ENCODE results near the gene TGFBR3.

Gene TGFBR3

GRCh38 chr1:91764471-91765115 lies 121.4 kb downstream of the TGFBR3 start:
- Histone ChIP-seq H3K36me3 (ENCODE audit: control insufficient read depth in 1 of 2, insufficient read depth in 2 of 2, low read depth in 1 of 2, low read length in 2 of 2) (peaks cover 0 to 74% of the 10 kb centered on the region in 2 experiments), H3K23ac (ENCODE audit: low read length in 2 of 2) (no peak overlapping the region), H3K14ac (ENCODE audit: low read length in 2 of 2) (no peak overlapping the region), H3K4ac (ENCODE audit: low read depth in 1 of 2, low read length in 2 of 2) (no peak overlapping the region), H3K4me2 (ENCODE audit: low read length, poor library complexity, severe bottlenecking) (no peak overlapping the region), H4K8ac (ENCODE audit: low read length) (no peak overlapping the region), H3K27me3 (ENCODE audit: control insufficient read depth in 1 of 2, insufficient read depth in 1 of 2, low read length in 2 of 2) (no peaks in the 10 kb centered on the region), H3K4me3 (ENCODE audit: insufficient read depth in 1 of 2, low read depth in 1 of 2, low read length in 2 of 2) (no peak overlapping the region), H2BK5ac (ENCODE audit: low read depth, low read length, poor library complexity, severe bottlenecking) (no peak overlapping the region), H2AK5ac (ENCODE audit: low read length, severe bottlenecking) (no peak overlapping the region), H2AFZ (ENCODE audit: low read depth, low read length) (no peak overlapping the region), H3K4me1 (ENCODE audit: control insufficient read depth, insufficient read depth, low read depth, low read length) (no peaks in the 10 kb centered on the region), H3K27ac (ENCODE audit: low read length, poor library complexity, severe bottlenecking) (no peak overlapping the region), H2BK12ac (ENCODE audit: low read length in 2 of 2) (no peak overlapping the region), H3K9ac (ENCODE audit: low read length) (peak overlapping the region; percentile 2), H4K91ac (ENCODE audit: low read length) (no peak overlapping the region), H2BK15ac (ENCODE audit: low read depth, poor library complexity, severe bottlenecking) (no peak overlapping the region), H2BK120ac (ENCODE audit: low read depth, low read length) (no peak overlapping the region), H3K18ac (ENCODE audit: low read depth in 1 of 2, low read length in 2 of 2) (peak overlapping the region in 1 of 2 experiments; percentile 54), H3K79me1 (replicated peaks; ENCODE audit: low read length, poor library complexity, severe bottlenecking) (peaks cover 10% of the 10 kb centered on the region), H3K9me3 (ENCODE audit: control insufficient read depth, low read length) (no peaks in the 10 kb centered on the region)
- 64% methylated on average over 12 of the region's 12 CpGs for WGBS
- no peak for DNase-seq

- no peak overlapping the region for H3K4me2 ChIP-seq (ENCODE audit: low read length, poor library complexity, severe bottlenecking)
- no peak overlapping the region for H3K27ac ChIP-seq (ENCODE audit: low read length, poor library complexity, severe bottlenecking)
- H3K79me1 ChIP-seq (replicated peaks; ENCODE audit: low read length, poor library complexity, severe bottlenecking), result peaks cover 10% of the 10 kb centered on the region
- no peak overlapping the region for H2BK15ac ChIP-seq (ENCODE audit: low read depth, poor library complexity, severe bottlenecking)
- H3K14ac ChIP-seq (ENCODE audit: low read length in 2 of 2), result no peak overlapping the region
- no peaks in the 10 kb centered on the region for H3K4me1 ChIP-seq (ENCODE audit: control insufficient read depth, insufficient read depth, low read depth, low read length)
- H3K9ac ChIP-seq (ENCODE audit: low read length), result peak overlapping the region; percentile 58
- H2AK5ac ChIP-seq (ENCODE audit: low read length, severe bottlenecking), result no peak overlapping the region
- no peak overlapping the region for H2BK120ac ChIP-seq (ENCODE audit: low read depth, low read length)
- no peak overlapping the region for H3K4me3 ChIP-seq (ENCODE audit: insufficient read depth in 1 of 2, low read depth in 1 of 2, low read length in 2 of 2)
- no peak overlapping the region for H2BK5ac ChIP-seq (ENCODE audit: low read depth, low read length, poor library complexity, severe bottlenecking)
- no peak overlapping the region for H3K18ac ChIP-seq (ENCODE audit: low read depth in 1 of 2, low read length in 2 of 2)
- H3K4ac ChIP-seq (ENCODE audit: low read depth in 1 of 2, low read length in 2 of 2), result no peak overlapping the region
- peaks cover under 1 to 73% of the 10 kb centered on the region in 2 experiments for H3K36me3 ChIP-seq (ENCODE audit: control insufficient read depth in 1 of 2, insufficient read depth in 2 of 2, low read depth in 1 of 2, low read length in 2 of 2)
- WGBS, result 76% methylated on average over 4 of the region's 4 CpGs
- H3K27me3 ChIP-seq (ENCODE audit: control insufficient read depth in 1 of 2, insufficient read depth in 1 of 2, low read length in 2 of 2), result no peaks in the 10 kb centered on the region
- H4K8ac ChIP-seq (ENCODE audit: low read length), result no peak overlapping the region
- no peak overlapping the region for H2AFZ ChIP-seq (ENCODE audit: low read depth, low read length)
- H4K91ac ChIP-seq (ENCODE audit: low read length), result no peak overlapping the region
- DNase-seq, result peak; percentile 46
- H2BK12ac ChIP-seq (ENCODE audit: low read length in 2 of 2), result no peak overlapping the region
- no peak overlapping the region for H3K23ac ChIP-seq (ENCODE audit: low read length in 2 of 2)
- H3K9me3 ChIP-seq (ENCODE audit: control insufficient read depth, low read length), result no peaks in the 10 kb centered on the region
Measured at GRCh38 chr1:91763252-91763651, 122.7 kb downstream of the TGFBR3 start.

- no peak overlapping the region for H2AFZ ChIP-seq (ENCODE audit: low read depth, low read length)
- H4K91ac ChIP-seq (ENCODE audit: low read length), result no peak overlapping the region
- no peak overlapping the region for H2BK5ac ChIP-seq (ENCODE audit: low read depth, low read length, poor library complexity, severe bottlenecking)
- H2BK120ac ChIP-seq (ENCODE audit: low read depth, low read length), result no peak overlapping the region
- H2BK15ac ChIP-seq (ENCODE audit: low read depth, poor library complexity, severe bottlenecking), result no peak overlapping the region
- H2AK5ac ChIP-seq (ENCODE audit: low read length, severe bottlenecking), result no peak overlapping the region
- no peak overlapping the region for H2BK12ac ChIP-seq (ENCODE audit: low read length in 2 of 2)
- no peak overlapping the region for H3K14ac ChIP-seq (ENCODE audit: low read length in 2 of 2)
- 100% methylated on average over 1 of the region's 1 CpG for WGBS
- peaks cover 3 to 74% of the 10 kb centered on the region in 2 experiments for H3K36me3 ChIP-seq (ENCODE audit: control insufficient read depth in 1 of 2, insufficient read depth in 2 of 2, low read depth in 1 of 2, low read length in 2 of 2)
- H3K4me1 ChIP-seq (ENCODE audit: control insufficient read depth, insufficient read depth, low read depth, low read length), result no peaks in the 10 kb centered on the region
- H3K9me3 ChIP-seq (ENCODE audit: control insufficient read depth, low read length), result no peaks in the 10 kb centered on the region
- H3K27me3 ChIP-seq (ENCODE audit: control insufficient read depth in 1 of 2, insufficient read depth in 1 of 2, low read length in 2 of 2), result no peaks in the 10 kb centered on the region
- no peak overlapping the region for H4K8ac ChIP-seq (ENCODE audit: low read length)
- no peak overlapping the region for H3K4me3 ChIP-seq (ENCODE audit: insufficient read depth in 1 of 2, low read depth in 1 of 2, low read length in 2 of 2)
- no peak for DNase-seq
- H3K18ac ChIP-seq (ENCODE audit: low read depth in 1 of 2, low read length in 2 of 2), result no peak overlapping the region
- H3K79me1 ChIP-seq (replicated peaks; ENCODE audit: low read length, poor library complexity, severe bottlenecking), result peaks cover 7% of the 10 kb centered on the region
- H3K4ac ChIP-seq (ENCODE audit: low read depth in 1 of 2, low read length in 2 of 2), result no peak overlapping the region
- H3K4me2 ChIP-seq (ENCODE audit: low read length, poor library complexity, severe bottlenecking), result no peak overlapping the region
- peak overlapping the region; percentile 43 for H3K9ac ChIP-seq (ENCODE audit: low read length)
- H3K23ac ChIP-seq (ENCODE audit: low read length in 2 of 2), result no peak overlapping the region
- no peak overlapping the region for H3K27ac ChIP-seq (ENCODE audit: low read length, poor library complexity, severe bottlenecking)
Measured at GRCh38 chr1:91761295-91761721, 124.6 kb downstream of the TGFBR3 start.

GRCh38 chr1:91760512-91760911 lies 125.4 kb downstream of the TGFBR3 start:
- Histone ChIP-seq H4K8ac (ENCODE audit: low read length) (no peak overlapping the region), H2BK12ac (ENCODE audit: low read length in 2 of 2) (no peak overlapping the region), H2BK5ac (ENCODE audit: low read depth, low read length, poor library complexity, severe bottlenecking) (no peak overlapping the region), H3K18ac (ENCODE audit: low read depth in 1 of 2, low read length in 2 of 2) (no peak overlapping the region), H2AFZ (ENCODE audit: low read depth, low read length) (no peak overlapping the region), H3K36me3 (ENCODE audit: control insufficient read depth in 1 of 2, insufficient read depth in 2 of 2, low read depth in 1 of 2, low read length in 2 of 2) (peaks cover 3 to 74% of the 10 kb centered on the region in 2 experiments), H3K79me1 (replicated peaks; ENCODE audit: low read length, poor library complexity, severe bottlenecking) (peaks cover 7% of the 10 kb centered on the region), H3K4ac (ENCODE audit: low read depth in 1 of 2, low read length in 2 of 2) (no peak overlapping the region), H2BK15ac (ENCODE audit: low read depth, poor library complexity, severe bottlenecking) (no peak overlapping the region), H3K27me3 (ENCODE audit: control insufficient read depth in 1 of 2, insufficient read depth in 1 of 2, low read length in 2 of 2) (no peaks in the 10 kb centered on the region), H3K4me3 (ENCODE audit: insufficient read depth in 1 of 2, low read depth in 1 of 2, low read length in 2 of 2) (no peak overlapping the region), H3K14ac (ENCODE audit: low read length in 2 of 2) (no peak overlapping the region), H2AK5ac (ENCODE audit: low read length, severe bottlenecking) (no peak overlapping the region), H3K4me2 (ENCODE audit: low read length, poor library complexity, severe bottlenecking) (no peak overlapping the region), H3K9me3 (ENCODE audit: control insufficient read depth, low read length) (no peaks in the 10 kb centered on the region), H3K9ac (ENCODE audit: low read length) (peak overlapping the region; percentile 43), H3K4me1 (ENCODE audit: control insufficient read depth, insufficient read depth, low read depth, low read length) (no peaks in the 10 kb centered on the region), H2BK120ac (ENCODE audit: low read depth, low read length) (no peak overlapping the region), H3K27ac (ENCODE audit: low read length, poor library complexity, severe bottlenecking) (no peak overlapping the region), H3K23ac (ENCODE audit: low read length in 2 of 2) (no peak overlapping the region), H4K91ac (ENCODE audit: low read length) (no peak overlapping the region)
- WGBS, result no CpG with 5 or more reads among the region's 1 CpG
- DNase-seq, result no peak

Data from mesenchymal stem cell (in vitro differentiated cells and primary cell).